ENCODE data around the gene S100PBP. TPM values are rescaled to one million over a fixed set of nuclear protein-coding genes. Genes with fewer than 3 reads are reported as not detected.

S100PBP gene
- polyA plus RNA-seq, 1 experiment: 20.7 TPM

GRCh38 chr1:32870615-32871363 lies 53.3 kb downstream of the S100PBP start, which contains the start of gene FNDC5:
FNDC5 (minus strand) TSS chr1:32870912.
- POLR2A ChIA-PET: interaction anchor here (0.5 kb wide), 1 partner anchor 22 kb away, joined by 12 read pairs; no protein-coding TSS in a partner anchor
- H3K4me3 ChIP-seq (ENCODE audit: low read depth, low read length): peak within 1 kb of the TSS; percentile 40
- H3K27me3 ChIP-seq (ENCODE audit: control insufficient read depth, insufficient read depth, low read length): peaks cover 7% of the 10 kb centered on the region
- DNase-seq (ENCODE audit: low read depth): no peak
- H3K36me3 ChIP-seq (ENCODE audit: control insufficient read depth, insufficient read depth, low read length): no peaks in the 10 kb centered on the region; the same call in 1 of the 2 replicates
- TF ChIP-seq CTCF (IDR thresholded peaks at IDR 0.05; ENCODE audit: insufficient read depth, low read depth, low read length): 0 out of 2 replicates have a peak, but pooled peaks have one; percentile 1
- CTCF ChIA-PET: interaction anchor here (1.0 to 6.7 kb wide), 13 partner anchors 9 to 422 kb away, joined by 3 to 53 read pairs (median 7); partner anchors contain the start of genes HPCA and YARS1

DNA sequence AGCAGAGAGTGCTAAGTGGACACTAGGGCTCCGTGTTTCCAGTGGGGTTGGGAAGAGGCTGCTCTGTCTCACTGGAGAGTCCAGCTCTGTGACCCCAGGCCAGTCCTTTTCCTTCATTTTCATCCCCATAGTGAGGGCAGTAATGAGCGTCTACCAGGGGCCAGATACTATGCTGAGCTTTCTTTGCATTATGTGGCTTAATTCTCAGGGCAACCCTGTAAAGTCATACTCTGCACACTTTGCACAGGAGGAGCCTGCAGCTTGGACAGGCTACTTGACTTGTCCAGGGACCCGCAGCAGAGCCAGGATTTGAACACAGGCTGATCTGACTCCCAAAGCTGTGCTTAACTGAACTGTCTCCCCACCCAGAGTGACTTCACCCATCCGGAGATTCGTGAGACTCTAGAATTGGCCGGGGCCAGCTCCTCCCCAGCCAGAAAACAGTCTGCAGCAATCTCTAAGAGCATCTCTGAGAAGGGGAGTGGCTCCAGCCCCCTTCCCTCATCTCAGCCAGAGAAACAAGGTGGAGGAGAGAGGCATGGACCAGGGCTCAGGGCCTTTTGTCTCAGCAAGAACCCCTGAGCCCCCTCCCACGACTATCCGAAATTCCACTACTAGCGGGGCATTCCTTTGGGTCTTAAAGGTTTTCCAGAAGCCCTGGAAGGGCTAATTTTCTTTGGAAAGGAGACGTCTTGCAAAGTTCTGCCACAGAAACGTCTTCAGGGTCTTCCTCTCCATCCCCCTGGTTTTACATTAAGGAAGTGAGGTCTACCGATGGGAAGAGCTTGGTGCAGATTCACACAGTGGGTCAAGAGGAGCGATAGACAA lies 54.1 kb downstream of the S100PBP start:
- Histone ChIP-seq H3K36me3 (ENCODE audit: control insufficient read depth, insufficient read depth, low read length) (no peaks in the 10 kb centered on the region; the same call in 1 of the 2 replicates), H3K27me3 (ENCODE audit: control insufficient read depth, insufficient read depth, low read length) (peaks cover 7% of the 10 kb centered on the region), H3K4me3 (ENCODE audit: low read depth, low read length) (no peak overlapping the region; the same call in 1 of the 2 replicates)
- no peak for TF ChIP-seq CTCF (IDR thresholded peaks at IDR 0.05; ENCODE audit: insufficient read depth, low read depth, low read length)
- CTCF ChIA-PET: interaction anchor here (0.6 to 6.7 kb wide), 22 partner anchors 10 to 471 kb away, joined by 3 to 53 read pairs (median 5); partner anchors contain the start of genes HPCA and YARS1
- no peak for DNase-seq (ENCODE audit: low read depth)
- POLR2A ChIA-PET: no interaction called here

DNA sequence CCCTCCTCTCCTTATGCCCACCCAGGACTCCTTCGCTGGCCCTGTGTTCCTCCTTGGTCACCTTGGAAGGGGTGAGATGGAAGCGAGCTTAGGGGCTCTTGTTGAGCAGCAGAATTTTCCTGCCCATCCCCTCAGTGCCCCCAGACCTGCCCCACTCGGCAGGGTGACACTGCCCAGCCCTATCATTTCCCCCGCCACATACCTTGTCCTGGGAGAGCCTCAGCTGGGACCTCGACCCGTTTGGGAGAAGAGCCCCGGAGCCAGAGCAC lies 54.7 kb downstream of the S100PBP start:
- TF ChIP-seq CTCF (IDR thresholded peaks at IDR 0.05; ENCODE audit: insufficient read depth, low read depth, low read length): no peak
- ChIA-PET CTCF (interaction anchor here (0.6 to 6.7 kb wide), 22 partner anchors 9 to 471 kb away, joined by 3 to 53 read pairs (median 5); partner anchors contain the start of genes HPCA and YARS1), POLR2A (no interaction called here)
- no peaks in the 10 kb centered on the region; the same call in 1 of the 2 replicates for H3K36me3 ChIP-seq (ENCODE audit: control insufficient read depth, insufficient read depth, low read length)
- no peak overlapping the region for H3K4me3 ChIP-seq (ENCODE audit: low read depth, low read length)
- H3K27me3 ChIP-seq (ENCODE audit: control insufficient read depth, insufficient read depth, low read length): peaks cover 7% of the 10 kb centered on the region
- DNase-seq (ENCODE audit: low read depth): no peak

DNA sequence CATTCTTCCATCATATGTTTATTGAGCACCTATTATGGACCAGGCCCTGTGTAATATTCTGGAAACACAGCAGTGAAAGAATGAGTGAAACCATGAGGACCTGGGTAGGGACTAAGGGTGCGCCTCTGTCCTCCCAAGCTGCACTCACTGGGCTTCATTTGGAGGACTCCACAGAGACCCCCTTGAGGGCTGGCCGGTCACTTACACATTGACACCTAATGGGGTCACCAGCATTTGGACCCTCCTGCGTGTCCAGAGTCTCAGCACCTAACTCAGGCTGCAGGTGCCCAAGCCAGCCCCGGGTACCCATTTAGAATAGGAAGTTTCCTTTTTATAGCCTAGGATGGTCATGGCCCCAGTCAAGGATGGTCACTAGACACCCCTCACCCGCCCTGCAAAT lies 56.0 kb downstream of the S100PBP start:
- CTCF ChIA-PET: interaction anchor here (0.6 to 6.7 kb wide), 21 partner anchors 8 to 473 kb away, joined by 3 to 53 read pairs (median 5); partner anchors contain the start of gene HPCA
- no peak for DNase-seq (ENCODE audit: low read depth)
- H3K36me3 ChIP-seq (ENCODE audit: control insufficient read depth, insufficient read depth, low read length): no peaks in the 10 kb centered on the region
- H3K4me3 ChIP-seq (ENCODE audit: low read depth, low read length): no peak overlapping the region
- POLR2A ChIA-PET: no interaction called here
- TF ChIP-seq CTCF (IDR thresholded peaks at IDR 0.05; ENCODE audit: insufficient read depth, low read depth, low read length): no peak
- H3K27me3 ChIP-seq (ENCODE audit: control insufficient read depth, insufficient read depth, low read length): peaks cover 7% of the 10 kb centered on the region

All from BJ (cell line).